IMR-90 (cell line): ENCODE measurements around the gene CNTFR.

Experiments used
- CHD1 ChIP-seq: IDR thresholded peaks from 2 replicates; pipeline ENCODE4 v1.6.1; 2012; ENCODE audit warnings: low read depth, low read length, improper control_type of control experiment
- CTCF ChIP-seq: conservative IDR thresholded peaks from 2 replicates; pipeline ENCODE4 v1.5.1; 2012; ENCODE audit warnings: mild to moderate bottlenecking, low read depth, low read length, improper control_type of control experiment
- POLR2A ChIP-seq: IDR thresholded peaks from 2 replicates; pipeline ENCODE4 v1.6.1; 2012; ENCODE audit warnings: mild to moderate bottlenecking, low read depth, low read length

GRCh38 chr9:34628656-34629490, 39.3 kb upstream of the CNTFR start, which contains the start of gene ARID3C:
- TF ChIP-seq POLR2A: no peak
- TF ChIP-seq CTCF: no peak
- no peak for TF ChIP-seq CHD1
